GM18951 (cell line): ENCODE data around the gene FYTTD1.

Experiments
- POLR2A ChIP-seq: IDR thresholded peaks from 4 replicates; pipeline ENCODE4 v1.6.1; 2011; ENCODE audit warnings: mild to moderate bottlenecking; ENCODE audit not compliant: insufficient read length, insufficient read depth; ENCODE audit errors: extremely low read depth
- in situ Hi-C: fragments of 300-500 bp; cut with MboI; formaldehyde crosslinking; loops from one replicate; pipeline ENCODE4 v1.12.0; 2022; ENCODE audit warnings: low sequenced_read_pairs, mixed read lengths, inconsistent platforms; ENCODE audit not compliant: unreplicated experiment

FYTTD1 gene

DNA sequence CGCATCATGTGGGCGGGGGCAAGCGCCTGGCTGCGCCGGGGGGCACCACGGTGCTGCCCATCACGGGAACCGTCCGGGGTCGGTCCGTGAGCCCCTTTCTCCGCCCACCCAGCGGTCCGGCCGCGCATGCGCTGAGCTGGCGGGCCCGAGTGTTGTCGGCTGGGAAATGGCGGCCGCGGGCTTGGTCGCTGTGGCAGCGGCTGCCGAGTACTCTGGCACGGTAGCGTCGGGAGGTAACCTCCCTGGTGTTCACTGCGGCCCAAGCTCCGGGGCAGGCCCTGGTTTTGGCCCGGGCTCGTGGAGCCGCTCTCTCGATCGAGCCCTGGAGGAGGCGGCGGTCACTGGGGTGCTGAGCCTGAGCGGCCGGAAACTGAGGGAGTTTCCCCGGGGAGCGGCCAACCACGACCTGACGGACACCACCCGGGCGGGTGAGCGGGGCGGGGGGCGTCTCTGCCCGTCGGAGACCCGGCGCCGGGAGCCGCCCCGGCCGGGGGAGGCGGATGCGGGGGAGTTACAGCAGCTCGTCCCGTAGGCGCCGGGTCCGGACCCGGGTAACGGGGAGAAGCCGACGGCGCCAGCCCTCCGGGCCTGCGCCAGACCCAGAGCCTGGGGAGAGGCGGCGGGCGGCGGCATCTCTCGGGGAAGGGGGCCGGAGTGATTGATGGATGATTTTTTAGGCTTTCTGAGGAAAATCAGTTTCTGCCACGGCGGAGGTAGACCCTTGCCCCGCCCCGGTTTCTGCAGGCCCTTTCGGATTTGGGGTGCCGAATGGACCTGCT lies 41.6 kb downstream of the FYTTD1 start, which contains the start of gene LRCH3:
TSS of gene LRCH3 (plus strand) at position 142 of the 779 bp plus-strand sequence. CDS start at position 167, 25 bp downstream.
- in situ Hi-C loops: no loop called here
- peak; percentile 98 for TF ChIP-seq POLR2A

DNA sequence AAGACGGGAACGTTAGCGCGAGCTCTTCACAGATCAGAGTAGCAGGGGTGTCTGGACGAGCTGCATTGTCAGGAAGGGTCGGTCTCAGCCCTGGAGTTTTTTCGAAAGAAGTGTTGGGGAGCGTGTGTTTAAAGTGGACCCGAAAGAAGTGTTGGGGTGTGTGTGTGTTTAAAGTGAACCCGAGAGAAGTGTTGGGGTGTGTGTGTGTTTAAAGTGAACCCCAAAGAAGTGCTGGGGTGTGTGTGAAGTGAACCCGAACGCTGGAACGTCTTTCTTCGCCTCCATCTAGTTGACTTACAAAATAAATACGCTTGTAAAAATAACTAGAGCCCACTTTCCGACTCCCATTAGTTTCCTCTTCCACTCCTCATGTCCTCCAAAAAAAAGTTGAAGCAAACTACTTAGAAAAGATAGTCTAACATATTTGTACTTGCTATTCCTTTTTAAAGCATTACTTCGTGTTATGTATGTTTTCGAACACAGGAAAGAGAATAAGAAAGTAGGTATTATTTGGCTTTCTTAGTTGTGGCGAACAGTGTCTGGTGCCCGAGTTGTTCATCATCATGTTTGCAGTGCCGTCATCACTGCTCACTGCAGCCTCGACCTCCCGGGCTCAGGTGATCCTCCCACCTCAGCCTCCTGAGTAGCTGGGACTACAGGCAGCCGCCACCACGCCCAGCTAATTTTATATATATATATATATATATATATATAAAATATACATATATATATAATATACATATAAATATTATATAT lies 42.4 kb downstream of the FYTTD1 start:
- TF ChIP-seq POLR2A: no peak
- in situ Hi-C loops: no loop called here

DNA sequence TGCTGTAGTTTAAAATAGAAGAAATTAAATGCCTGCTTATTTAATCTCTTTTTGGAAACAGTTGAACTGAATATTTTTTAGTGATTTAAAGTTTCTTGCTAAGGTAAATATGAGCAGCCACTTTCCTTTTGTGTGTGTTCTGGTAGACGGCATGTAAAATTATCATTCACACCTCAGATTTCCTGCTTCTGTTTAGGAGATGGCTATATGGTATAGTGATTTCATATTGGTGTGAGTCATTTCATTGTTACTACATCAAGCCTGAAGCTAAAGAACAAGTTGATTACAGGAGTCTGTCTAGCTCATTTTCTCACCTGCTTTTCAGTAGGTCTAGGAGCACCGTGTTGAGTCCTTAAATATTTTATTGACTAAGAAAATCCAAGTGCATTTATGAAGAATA lies 43.6 kb downstream of the FYTTD1 start:
- no peak for TF ChIP-seq POLR2A
- in situ Hi-C loops: no loop called here

DNA sequence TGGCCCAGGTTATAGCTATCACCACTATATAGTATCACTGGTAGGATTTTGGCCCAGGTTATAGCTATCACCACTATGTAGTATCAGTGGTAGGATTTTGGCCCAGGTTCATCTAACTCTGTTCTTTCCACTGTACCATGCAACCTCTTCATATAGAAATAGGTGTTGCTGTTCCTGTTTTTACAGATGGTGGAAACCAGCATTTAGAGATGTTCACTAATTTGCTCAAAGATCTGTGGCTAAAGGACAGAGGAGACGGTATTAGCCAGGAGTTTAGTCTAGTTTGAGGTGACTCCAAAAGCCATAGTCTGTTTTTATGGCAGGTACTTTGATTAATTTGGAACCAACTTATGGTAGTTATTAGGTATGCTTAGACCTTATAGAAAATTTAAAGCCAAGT lies 44.4 kb downstream of the FYTTD1 start:
- TF ChIP-seq POLR2A: no peak
- in situ Hi-C loops: no loop called here

DNA sequence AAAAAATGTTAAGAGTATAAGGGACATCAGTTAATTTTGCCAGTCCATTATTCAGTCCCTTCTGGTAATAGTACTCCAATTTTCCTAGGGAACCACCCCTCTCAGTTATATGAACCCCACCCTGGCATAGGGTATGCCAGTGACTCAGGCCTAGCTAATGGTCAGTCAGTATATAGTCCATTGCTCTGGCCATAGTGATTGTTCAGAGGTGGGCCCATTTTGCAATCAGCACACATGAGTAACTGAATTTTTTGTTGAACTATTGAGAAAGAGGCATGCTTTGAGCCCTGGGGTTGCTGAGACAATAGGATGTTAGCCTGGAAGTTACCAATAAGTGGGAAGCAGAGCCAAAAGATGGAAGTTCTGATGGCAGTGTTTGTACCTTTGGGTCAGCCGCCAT lies 45.5 kb downstream of the FYTTD1 start:
- in situ Hi-C loops: no loop called here
- TF ChIP-seq POLR2A: no peak

- no peak for TF ChIP-seq POLR2A
- in situ Hi-C loops: no loop called here
Measured at GRCh38 chr3:197796087-197796486, 46.4 kb downstream of the FYTTD1 start.

GRCh38 chr3:197798863-197799262 lies 49.2 kb downstream of the FYTTD1 start:
- TF ChIP-seq POLR2A: no peak
- in situ Hi-C loops: no loop called here

- no peak for TF ChIP-seq POLR2A
- in situ Hi-C loops: no loop called here
Measured at GRCh38 chr3:197800379-197800778, 50.7 kb downstream of the FYTTD1 start.

GRCh38 chr3:197801891-197802778 lies 52.5 kb downstream of the FYTTD1 start:
- in situ Hi-C loops: no loop called here
- no peak for TF ChIP-seq POLR2A

DNA sequence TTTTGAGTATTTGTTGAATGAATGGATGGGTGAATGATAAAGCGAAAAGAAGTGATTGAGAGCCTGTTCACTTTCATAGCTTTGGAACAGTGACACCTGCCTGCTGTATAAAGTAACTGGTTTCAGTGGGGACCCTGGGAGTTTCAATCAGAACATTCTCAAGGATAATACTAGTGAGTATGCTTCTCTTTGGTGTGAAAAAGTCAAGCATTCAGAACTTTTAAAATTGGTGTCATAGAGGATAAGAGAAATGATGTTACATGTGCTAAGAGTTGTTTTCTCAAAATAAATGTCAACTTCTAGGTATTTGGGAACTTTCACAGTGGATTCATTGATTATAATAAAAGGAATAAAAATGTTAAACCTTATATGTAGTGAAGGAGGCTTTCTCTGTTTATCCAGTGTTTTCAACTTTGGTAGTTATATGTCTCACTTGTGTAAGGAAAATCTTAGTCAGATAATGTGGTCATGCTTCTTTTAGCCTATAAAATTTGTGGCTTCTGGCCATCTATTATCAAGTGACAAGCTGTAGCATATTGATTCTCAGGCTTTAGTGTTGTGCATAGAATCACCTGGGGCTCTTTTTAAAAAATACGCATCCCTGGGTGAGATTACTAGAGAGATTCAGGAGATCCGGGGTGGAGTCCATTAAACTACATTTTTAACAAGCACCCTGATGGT lies 53.2 kb downstream of the FYTTD1 start:
- in situ Hi-C loops: no loop called here
- no peak for TF ChIP-seq POLR2A

- TF ChIP-seq POLR2A: no peak
- in situ Hi-C loops: no loop called here
Measured at GRCh38 chr3:197804511-197804910, 54.8 kb downstream of the FYTTD1 start.

GRCh38 chr3:197807969-197808587 lies 58.4 kb downstream of the FYTTD1 start:
- in situ Hi-C loops: no loop called here
- no peak for TF ChIP-seq POLR2A
